ENCODE results near the gene SIRT1.
"Not testable (repeated sequence)": the region's sequence is repeated elsewhere in the genome, so short reads cannot be mapped to it uniquely, and the experiment has no call there.

The SIRT1 gene

GRCh38 chr10:67884313-67884841 is at the start of gene SIRT1:
TSS of gene SIRT1 (plus strand) at chr10:67884656. CDS start at chr10:67884722, 66 bp downstream.
- ATAC-seq = peak; percentile 79
- DNase-seq = peak; percentile 91

GRCh38 chr10:67835541-67836394 is 48.7 kb upstream of the SIRT1 start:
- DNase-seq, ATAC-seq: not testable (repeated sequence)

GRCh38 chr10:67836488-67836887 is 48.0 kb upstream of the SIRT1 start:
- ATAC-seq = no peak
- DNase-seq = no peak

- DNase-seq (no peak), ATAC-seq (no peak)
Observed at GRCh38 chr10:67836972-67837371, 47.5 kb upstream of the SIRT1 start.

- no peak for DNase-seq
- peak; percentile 91 for ATAC-seq
Observed at GRCh38 chr10:67837541-67838314, 46.7 kb upstream of the SIRT1 start, which contains the start of gene DNAJC12. TSS of gene DNAJC12 (minus strand) at chr10:67838188. CDS start at chr10:67838011, 177 bp downstream.

GRCh38 chr10:67839511-67839910 is 44.9 kb upstream of the SIRT1 start:
- not testable (repeated sequence) for DNase-seq, ATAC-seq

GRCh38 chr10:67839951-67840350 is 44.5 kb upstream of the SIRT1 start:
- ATAC-seq (no peak), DNase-seq (no peak)

- DNase-seq (no peak), ATAC-seq (no peak)
Observed at GRCh38 chr10:67841737-67842136, 42.7 kb upstream of the SIRT1 start.

- DNase-seq = no peak
- ATAC-seq = no peak
Observed at GRCh38 chr10:67843284-67843683, 41.2 kb upstream of the SIRT1 start.

GRCh38 chr10:67849331-67850011 is 35.0 kb upstream of the SIRT1 start:
- DNase-seq (peak; percentile 93), ATAC-seq (peak; percentile 99)

GRCh38 chr10:67851186-67851585 is 33.3 kb upstream of the SIRT1 start:
- DNase-seq (no peak), ATAC-seq (no peak)

- DNase-seq (no peak), ATAC-seq (no peak)
Observed at GRCh38 chr10:67852761-67853160, 31.7 kb upstream of the SIRT1 start.

- no peak for DNase-seq
- ATAC-seq = no peak
Observed at GRCh38 chr10:67853512-67853911, 30.9 kb upstream of the SIRT1 start.

GRCh38 chr10:67858971-67859370 is 25.5 kb upstream of the SIRT1 start:
- DNase-seq (no peak), ATAC-seq (no peak)

- ATAC-seq (no peak), DNase-seq (no peak)
Observed at GRCh38 chr10:67861750-67862432, 22.6 kb upstream of the SIRT1 start.

GRCh38 chr10:67863094-67863493 is 21.4 kb upstream of the SIRT1 start:
- DNase-seq = no peak
- ATAC-seq = no peak

GRCh38 chr10:67864607-67865371 is 19.7 kb upstream of the SIRT1 start:
- DNase-seq (no peak), ATAC-seq (no peak)

- DNase-seq (no peak), ATAC-seq (no peak)
Observed at GRCh38 chr10:67868132-67868531, 16.3 kb upstream of the SIRT1 start.

GRCh38 chr10:67869996-67870395 is 14.5 kb upstream of the SIRT1 start:
- DNase-seq (no peak), ATAC-seq (no peak)

GRCh38 chr10:67875340-67876238 is 8.9 kb upstream of the SIRT1 start:
- no peak for ATAC-seq
- no peak for DNase-seq
